RKO (cell line): ENCODE results near the gene ATP1A3.

Source experiments
- DNase-seq: peaks from one replicate; pipeline ENCODE4 v3.0.0-alpha.2; 2016; ENCODE audit warnings: low spot score

ATP1A3 gene

GRCh38 chr19:41984961-41985360 is 9.1 kb downstream of the ATP1A3 start:
- no peak for DNase-seq

DNA sequence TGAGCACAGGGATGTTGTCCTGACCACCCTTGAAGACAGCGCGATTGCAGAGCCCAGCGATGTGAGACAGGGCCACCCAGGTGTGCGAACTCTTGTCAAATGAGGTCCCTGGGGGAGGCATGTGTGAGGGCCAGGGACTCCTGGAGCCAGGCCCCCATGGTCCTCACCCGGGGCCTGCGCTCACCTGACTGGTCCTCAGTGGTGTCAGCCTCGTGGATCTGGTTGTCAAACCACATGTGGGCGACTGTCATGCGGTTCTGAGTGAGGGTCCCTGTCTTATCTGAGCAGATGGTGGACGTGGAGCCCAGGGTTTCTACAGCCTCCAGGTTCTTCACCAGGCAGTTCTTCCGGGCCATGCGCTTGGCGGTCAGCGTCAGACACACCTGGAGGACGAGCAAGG is 12.3 kb downstream of the ATP1A3 start:
- no peak for DNase-seq

GRCh38 chr19:41978470-41978869 is 15.6 kb downstream of the ATP1A3 start:
- DNase-seq, result no peak

DNA sequence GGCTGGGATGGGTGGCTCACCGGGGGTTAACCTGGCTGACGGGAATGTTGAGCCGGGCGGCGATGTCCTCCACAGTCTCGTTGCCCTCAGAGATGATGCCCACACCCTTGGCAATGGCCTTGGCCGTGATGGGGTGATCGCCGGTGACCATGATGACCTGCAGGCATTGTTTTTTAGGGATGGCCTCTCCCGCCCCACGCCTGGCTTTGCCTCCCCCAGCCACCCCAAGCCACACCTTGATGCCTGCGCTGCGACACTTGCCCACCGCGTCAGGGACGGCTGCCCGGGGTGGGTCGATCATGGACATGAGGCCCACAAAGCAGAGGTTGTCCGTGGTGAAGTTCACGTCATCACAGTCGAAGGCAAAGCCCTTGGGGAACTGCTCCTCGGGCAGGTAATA is 16.1 kb downstream of the ATP1A3 start:
- DNase-seq, result no peak

- DNase-seq, result no peak
Measured at GRCh38 chr19:41974652-41975051, 19.4 kb downstream of the ATP1A3 start.

GRCh38 chr19:41971363-41971762 is 22.7 kb downstream of the ATP1A3 start:
- DNase-seq, result no peak

GRCh38 chr19:41969772-41970458 is 24.1 kb downstream of the ATP1A3 start:
- no peak for DNase-seq

DNA sequence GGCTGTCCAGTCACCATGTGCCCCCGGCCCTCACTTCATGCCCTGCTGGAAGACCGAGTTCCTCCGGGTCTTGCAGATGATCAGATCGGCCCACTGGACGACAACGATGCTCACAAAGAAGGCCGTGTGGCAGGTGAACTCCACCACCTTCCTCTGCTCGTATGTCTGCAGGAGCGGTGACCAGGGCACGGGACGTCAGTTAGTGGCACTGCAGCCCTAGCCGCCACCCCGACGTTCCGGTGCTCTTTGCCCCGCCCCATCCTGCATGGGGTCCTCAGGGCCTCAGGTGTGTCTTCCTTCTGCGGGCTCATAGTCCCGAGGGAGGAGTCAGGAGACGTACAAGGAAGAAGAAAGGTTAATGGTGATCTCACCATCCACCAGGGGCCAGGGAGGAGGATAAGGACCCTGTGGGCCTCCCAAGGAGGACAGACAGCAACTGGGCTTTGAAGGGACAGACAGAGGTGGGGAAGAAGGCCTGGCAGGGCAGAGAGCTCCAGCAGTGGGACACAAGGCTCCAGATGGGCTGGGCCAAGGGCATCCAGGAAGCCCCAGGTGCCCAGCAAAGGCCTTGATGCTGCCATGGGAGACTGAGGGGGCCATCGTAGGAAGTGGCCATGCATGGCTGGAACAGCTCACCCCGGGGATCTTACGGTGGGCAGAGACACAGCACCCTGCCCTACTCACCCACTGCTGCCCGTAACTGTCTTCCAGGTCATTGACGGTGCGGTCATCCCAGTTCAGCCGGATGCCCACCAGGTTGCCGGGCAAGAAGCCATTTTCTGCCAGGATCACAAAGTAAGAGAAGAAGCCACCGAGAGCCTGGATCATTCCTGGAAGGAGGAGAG is 25.1 kb downstream of the ATP1A3 start:
- DNase-seq, result no peak

GRCh38 chr19:41967054-41967783 is 26.8 kb downstream of the ATP1A3 start:
- no peak for DNase-seq

DNA sequence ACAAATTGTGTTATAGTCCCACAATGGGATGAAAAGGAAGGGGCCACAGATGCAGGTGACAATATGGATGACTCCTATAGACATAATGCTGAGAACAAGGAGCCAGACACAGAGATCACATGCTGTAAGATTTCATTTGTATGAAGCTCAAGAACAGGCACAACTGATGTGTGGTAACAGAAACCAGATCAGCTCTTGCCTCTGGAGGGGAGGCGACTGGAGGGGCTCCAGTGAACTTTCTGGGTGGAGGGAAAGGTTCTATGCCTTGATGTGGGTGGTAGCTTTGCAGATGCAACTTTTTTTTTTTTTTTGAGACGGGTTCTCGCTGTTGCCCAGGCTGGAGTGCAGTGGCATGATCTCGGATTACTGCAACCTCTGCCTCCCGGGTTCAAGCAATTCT is 28.9 kb downstream of the ATP1A3 start:
- no peak for DNase-seq

GRCh38 chr19:41960973-41961372 is 33.1 kb downstream of the ATP1A3 start:
- DNase-seq, result no peak

GRCh38 chr19:41959056-41960053 is 34.7 kb downstream of the ATP1A3 start, which contains the start of gene RABAC1:
Gene RABAC1, minus strand, starts transcription at chr19:41959321. Its CDS starts 29 bp downstream, at chr19:41959292.
- DNase-seq, result peak; percentile 96

DNA sequence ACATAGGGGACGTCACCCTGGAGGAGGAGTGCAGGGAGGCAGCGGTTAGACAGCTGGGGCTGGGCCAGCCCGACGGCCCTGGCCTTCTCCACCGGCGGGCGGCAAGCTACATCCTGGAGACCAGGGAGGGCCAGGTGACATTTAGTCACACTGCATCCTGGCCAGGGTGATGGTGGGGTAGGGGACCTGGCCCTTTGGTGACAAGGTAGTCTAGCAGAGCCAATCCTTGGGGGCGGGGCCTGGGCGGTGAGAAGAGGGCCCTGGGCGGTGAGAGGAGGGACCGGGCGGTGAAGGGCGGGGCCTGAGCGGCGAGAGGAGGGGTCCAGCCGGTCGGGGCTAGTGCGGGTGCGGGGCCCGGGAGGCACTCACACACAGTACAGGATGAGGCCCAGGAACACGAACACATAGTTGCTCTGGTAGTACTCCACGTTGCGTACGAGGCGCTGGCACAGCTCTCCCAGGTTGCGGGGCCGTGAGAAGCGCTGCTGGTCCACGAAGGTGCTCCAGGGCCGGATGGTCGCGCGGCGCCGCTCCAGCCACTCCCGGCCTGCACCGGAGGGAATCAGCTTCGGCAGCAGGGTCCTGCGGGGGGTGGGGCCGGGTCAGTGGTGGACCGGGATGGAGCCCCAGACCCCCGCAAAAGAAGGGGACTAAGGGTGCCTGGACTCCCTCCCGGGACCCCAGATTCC is 35.5 kb downstream of the ATP1A3 start:
- peak; percentile 61 for DNase-seq

GRCh38 chr19:41957838-41958366 is 36.1 kb downstream of the ATP1A3 start:
- peak; percentile 90 for DNase-seq

DNA sequence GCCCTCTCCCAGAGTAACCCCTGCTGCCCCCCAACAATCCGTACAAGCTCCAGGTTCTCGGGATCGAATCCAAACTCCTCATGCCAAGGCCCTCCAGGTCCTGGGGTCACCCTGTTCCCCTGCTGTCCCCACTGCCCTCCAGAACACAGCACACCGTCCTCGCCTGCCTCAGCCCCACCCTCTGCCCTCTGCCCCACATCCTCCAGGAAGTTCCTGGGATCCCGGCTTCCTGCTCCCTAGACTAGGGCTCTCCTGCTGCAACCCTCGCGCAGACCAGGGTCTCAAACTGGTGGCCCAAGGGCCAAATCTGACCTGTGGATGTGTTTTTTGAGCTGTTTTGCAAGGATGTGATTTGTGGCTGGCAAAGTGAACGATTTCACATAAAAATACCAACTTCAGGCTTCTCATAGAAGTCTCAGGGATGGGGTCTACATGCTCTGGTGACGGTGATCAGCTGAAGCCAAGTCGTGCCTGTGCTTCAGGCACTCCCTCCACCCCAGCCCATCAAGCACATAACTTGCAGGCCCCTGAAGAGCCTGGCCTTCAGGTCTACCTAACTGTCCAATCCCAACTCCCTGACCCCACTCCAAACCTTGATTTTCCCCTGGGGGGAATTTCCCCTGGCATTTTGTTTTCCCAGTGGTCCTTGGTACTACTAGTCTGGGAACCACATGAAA is 36.7 kb downstream of the ATP1A3 start:
- DNase-seq, result no peak

GRCh38 chr19:41956621-41957020 is 37.4 kb downstream of the ATP1A3 start:
- DNase-seq, result no peak

- DNase-seq, result no peak
Measured at GRCh38 chr19:41955521-41955920, 38.5 kb downstream of the ATP1A3 start.

DNA sequence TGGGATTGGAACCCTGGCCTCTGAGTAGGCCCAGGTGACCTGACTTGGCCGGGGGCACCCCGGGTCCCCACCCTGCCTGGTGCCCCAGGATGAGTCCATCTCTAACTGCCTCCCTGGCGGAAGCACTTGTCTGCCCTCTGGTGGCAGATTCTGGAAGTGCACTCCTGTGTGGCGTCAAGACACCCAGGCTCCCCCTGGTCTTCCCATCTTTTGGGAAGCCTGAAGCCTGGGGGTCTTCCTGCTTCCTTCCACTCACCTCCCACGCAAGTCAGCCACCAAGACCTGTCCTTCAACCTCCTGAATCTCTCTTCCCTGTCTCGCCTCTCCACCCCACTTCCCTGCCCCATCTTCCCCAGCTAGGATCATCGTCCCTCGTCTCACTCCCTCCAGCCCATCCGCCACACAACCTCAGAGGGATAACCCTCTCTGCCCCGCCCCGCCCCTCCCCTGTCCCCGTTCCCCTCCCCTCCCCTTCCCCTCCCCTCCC is 42.3 kb downstream of the ATP1A3 start:
- peak; percentile 54 for DNase-seq

DNA sequence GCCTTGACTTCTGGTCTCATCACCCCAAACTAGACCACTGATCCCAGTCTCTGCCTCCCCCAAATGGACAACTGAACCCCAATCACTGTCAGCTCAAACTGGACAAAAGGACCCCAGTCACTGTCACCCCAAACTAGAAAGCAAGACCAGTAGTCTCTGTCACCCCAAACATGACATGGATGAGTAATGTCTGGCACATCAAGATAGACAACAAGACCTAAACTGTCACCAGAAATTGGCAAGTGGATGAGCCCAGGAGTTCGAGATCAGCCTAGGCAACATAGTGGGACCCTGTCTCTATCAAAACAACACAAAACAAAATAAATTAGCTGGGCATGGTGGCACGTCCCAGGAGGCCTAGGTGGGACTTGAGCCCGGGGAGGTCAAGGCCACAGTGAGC is 46.9 kb downstream of the ATP1A3 start:
- no peak for DNase-seq
